Fibroblast of skin of left quadriceps (primary cell): ENCODE measurements around the gene BRD3.

ENCODE experiments used
- DNase-seq, 2 experiments: peaks; one replicate each; pipeline ENCODE4 v3.0.0-alpha.2; 2013; ENCODE audit warnings: low read depth in 2 of 2

BRD3 gene

GRCh38 chr9:134024828-134025605 lies 42.8 kb downstream of the BRD3 start, which contains the start of gene BRD3OS:
Gene BRD3OS, plus strand, starts transcription at chr9:134025481. Its CDS starts 1,267 bp downstream, at chr9:134026748.
- DNase-seq, result peak; percentile 99

DNA sequence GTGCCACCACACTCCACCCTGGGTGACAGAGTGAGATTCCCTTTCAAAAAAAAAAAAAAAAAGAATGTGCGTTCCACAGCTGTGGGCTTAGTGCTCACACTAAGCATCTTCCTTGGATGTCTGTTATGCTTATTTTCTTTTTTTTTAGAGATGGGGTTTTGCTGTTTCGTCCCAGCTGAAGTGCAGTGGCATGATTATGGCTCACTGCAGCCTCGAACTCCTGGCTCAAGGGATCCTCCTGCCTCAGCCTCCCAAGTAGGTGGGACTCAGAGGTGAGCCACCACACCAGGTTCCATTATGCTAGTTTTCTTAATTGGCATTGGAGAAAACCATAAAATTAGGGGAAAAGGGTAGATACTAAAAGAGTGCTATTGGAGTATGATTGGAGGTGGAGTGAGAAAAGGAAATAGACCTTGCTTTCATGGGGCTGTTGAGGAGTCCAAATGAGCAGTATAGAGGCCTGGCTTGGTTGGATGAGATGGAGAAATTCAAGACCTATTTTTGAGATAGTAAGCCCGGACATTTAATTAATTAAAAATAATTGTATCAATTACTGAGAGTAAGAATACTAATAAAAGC lies 43.5 kb downstream of the BRD3 start:
- DNase-seq, result no peak

DNA sequence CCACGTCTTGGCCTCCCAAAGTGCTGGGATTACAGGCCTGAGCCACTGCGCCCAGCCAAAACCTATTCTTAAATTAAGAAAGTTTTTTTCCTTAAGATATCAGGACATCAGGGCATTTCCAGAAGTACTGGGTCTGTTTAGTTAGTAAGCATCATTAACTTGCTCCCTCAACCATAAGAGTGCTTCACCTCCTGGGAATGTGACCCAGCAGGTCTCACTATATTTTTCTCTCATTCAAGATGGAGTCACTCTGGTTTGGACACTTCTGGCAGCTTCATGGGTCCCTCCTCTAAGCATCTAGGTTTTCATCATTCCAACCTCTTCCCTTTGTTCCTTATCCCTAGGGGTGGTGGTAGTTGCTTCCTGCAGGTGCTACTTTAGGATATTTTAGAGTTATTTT lies 52.9 kb downstream of the BRD3 start:
- DNase-seq, result no peak

- no peak for DNase-seq
Observed at GRCh38 chr9:134011401-134011800, 56.4 kb downstream of the BRD3 start.

DNA sequence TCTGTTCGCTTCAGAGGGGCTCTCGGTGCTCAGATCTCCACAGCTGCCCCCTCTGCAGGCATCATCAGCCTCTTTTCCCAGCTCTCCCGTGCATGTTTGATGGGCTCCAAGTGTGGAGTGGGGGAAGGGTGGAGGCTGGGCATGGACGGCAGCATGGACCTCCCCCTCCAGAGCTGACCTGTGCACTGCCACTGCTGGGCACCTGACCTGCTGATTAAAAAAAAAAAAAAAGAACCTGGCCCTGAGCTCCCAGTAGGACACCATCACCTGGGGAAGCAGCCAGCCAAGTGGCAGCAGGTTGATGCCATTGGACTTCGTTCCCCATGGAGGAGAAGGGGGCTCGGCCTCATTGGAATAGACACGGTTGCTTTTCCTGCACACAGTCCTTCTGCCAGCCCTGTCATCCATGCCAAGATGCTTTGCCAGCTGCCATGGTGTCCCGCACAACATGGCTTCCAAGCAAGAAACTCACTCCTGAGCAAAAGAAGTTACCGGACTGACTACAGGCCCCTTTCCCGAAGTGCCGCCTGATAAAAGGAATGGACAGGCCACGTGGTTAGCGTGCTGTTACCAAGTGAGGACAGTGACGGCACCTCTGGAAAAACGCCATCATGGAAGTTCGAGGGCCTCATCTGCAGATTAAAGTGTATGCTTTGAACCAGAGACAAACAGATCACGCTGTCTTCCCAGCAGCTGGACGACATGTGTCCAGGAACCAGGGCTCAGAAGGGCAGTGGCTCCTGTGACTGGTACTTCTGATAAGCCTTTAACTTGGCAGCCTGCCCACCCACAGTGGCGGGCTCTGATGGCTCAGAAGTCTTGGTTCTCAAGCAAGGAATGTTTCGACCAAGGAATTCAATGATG lies 57.3 kb downstream of the BRD3 start:
- DNase-seq, result no peak

DNA sequence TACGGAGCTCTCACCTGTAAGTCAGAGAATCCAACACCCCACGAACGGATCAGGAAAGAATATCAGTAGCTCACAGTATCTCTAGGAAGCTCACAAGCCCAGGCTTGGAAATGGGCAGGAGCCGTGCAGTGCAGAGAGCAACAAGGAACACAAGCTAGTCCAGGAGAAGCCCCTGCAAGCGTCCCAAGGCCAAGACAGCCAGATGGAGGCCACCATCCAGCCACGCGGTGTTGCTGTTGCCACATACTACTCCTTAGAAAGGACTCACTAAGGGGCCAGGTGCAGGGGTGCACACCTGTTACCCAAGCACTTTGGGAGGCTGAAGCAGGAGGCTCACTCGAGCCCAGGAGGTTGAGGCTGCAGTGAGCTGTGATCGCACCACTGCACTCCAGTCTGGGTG lies 60.3 kb downstream of the BRD3 start:
- no peak for DNase-seq

DNA sequence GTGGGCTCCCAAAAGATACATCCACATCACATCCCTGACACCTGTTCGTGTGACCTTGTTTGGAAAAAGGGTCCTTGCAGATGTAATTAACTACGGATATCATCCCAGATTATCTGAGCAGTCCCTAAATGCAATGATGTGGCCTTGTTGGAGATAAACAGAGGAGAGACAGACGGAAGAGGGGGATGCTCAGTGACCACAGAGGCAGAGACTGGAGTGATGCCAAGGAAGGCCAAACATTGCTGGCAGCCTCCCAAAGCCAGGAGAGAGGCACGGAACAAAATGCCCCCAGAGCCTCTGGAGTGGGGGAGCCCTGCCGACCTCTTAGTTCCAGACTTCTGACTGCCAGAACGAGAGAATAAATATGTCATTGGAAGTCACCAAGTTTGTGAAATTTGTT lies 60.7 kb downstream of the BRD3 start:
- DNase-seq, result no peak

DNA sequence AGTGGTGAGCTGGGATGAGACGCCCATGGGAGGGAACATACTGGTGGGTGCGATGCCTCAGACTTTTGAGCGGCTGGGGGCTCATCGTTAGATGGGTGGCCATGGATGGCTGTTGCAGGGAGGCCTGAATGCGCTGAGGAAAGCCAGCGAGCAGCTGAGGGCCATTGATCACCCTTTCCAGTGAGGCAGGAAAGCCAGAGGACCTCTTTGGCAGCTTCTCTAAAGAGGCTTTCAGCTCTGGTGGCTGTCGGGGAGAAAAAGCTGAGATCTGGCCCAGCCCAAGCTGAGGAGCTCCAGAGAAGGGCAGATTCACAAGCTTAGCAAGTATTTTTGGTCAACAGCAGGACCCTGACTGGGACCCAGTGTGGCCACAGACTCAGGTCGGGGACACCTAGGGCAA lies 62.4 kb downstream of the BRD3 start:
- DNase-seq, result no peak

DNA sequence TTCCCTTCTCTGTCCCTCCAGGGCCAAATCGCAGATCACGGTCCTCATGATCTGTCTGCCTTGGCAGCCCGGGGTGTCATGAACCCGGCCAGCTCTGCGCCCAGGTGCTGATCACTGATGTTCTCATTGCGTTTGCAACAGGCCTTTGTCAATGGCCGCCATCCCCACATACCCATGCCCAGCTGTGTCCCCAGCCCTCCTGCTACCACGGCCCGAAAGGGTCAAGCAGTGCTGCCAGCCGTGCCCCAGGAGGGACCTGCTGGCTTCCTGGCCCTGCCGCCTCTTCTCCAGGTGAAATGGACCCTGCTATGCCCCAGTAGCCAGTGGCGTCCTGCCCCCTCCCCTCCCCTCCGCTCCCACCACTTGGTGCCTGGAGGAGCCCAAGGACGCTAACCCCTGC lies 62.9 kb downstream of the BRD3 start:
- DNase-seq, result no peak

- DNase-seq, result no peak
Observed at GRCh38 chr9:134004131-134004873, 63.5 kb downstream of the BRD3 start.

DNA sequence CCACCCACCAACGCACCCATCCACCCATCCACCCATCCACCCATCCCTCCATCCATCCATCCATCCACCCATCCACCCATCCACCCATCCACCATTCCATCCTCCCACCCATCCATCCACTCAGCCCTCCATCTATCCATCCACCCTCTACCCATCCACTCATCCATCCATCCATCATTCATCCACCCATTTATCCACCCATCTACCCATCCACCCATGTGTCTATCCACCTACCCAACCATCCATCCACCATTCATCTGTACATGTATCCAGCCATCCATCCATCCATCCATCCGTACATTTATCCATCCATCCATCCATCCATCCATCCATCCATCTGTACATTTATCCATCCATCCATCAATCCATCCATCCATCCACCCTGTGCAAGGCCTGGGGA lies 64.6 kb downstream of the BRD3 start:
- no peak for DNase-seq

- DNase-seq, result no peak
Observed at GRCh38 chr9:134002796-134003195, 65.0 kb downstream of the BRD3 start.

GRCh38 chr9:133999851-134000265 lies 68.0 kb downstream of the BRD3 start:
- DNase-seq, result no peak

- DNase-seq, result peak in 1 of 2 experiments; percentile 13
Observed at GRCh38 chr9:133998915-133999595, 68.8 kb downstream of the BRD3 start.

DNA sequence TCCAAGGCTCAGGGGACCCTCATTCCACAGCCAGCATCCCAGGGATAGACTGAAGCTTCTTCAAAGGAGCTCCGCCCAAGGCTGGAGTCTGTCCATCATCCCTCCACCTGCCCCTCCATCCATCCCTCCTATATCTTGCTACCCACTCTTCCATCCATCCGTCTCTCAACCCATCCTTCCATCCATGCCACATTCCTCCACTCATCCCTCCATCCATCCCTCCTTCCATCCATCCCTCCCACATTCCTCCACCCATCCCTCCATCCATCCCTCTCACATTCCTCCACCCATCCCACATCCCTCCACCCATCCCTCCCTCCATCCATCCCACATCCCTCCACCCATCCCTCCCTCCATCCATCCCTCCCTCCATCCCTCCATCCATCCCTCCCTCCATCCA lies 70.2 kb downstream of the BRD3 start:
- no peak for DNase-seq

- no peak for DNase-seq
Observed at GRCh38 chr9:133996531-133997520, 71.0 kb downstream of the BRD3 start.

DNA sequence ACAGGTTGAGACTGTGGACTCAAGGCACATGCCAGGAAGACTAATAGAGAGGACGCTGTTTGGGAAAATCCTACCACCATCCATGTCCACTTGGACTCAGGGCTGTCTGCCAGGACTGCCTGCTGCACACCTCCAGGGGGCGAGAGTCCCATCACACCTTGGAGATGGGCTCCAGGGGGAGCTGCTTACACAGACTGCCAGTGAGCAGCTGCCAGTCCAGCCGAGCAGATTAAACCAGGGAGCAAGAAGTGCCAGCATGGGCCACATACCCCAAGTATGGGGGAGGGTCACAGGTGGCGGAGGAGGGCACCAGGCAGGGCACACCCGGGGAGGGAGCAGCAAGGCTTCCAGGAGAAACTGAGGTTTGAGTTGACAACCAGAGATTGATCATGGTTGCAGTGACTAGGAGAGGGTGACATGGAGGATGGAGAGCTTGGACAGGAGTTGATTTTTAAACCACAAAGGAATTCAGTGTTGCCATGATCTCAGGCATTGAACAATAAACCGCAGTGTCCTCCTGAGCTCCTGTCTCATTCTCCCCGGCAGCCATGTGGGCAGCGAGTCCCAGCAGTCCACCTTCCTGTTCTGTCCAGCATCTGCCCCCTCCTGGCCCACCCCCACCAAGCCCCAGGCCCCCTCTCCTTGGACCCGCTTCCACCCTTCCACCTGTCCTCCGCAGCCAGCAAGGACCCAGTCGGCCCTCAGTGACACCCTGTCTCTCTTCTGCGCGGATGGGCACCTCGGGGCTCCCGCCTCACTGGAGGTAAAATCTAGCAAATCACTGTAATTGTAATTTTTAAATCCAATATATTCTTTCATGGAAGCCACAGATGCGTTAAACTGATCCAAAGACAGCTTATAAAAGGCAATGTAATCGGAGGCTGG lies 72.6 kb downstream of the BRD3 start:
- DNase-seq, result no peak

DNA sequence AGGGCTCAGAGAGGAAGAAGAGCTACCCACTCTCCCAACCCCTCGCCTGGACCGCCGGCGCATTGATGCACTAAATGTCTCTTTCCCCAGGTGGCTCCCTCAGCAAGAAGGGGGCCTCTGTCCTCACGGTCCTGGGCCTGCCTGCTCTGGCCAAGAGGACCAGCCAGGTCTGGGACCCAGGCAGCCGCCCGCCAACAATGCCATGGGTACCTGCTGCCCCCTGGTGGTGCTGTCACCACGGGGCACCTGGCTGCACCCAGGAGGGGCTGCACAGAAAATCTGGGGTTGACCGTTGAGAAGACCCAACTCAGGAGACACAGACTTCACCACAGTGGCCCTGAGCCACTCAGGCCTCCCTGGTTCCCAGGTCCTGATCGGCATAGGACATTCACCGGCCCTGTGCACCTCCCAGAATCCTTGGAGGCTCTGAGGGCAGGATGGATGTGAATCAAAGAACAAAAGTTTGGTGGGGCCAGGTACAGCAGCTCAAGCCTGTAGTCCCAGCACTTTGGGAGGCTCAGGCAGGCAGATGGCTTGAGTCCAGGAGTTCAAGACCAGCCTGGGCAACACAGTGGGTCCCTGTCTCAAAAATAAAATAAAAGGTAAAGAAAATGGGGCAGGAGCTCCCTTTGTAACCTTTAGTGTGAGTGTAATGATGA lies 73.3 kb downstream of the BRD3 start:
- no peak for DNase-seq
